ES-I3 (cell line): ENCODE results near the gene SLC9A6.
"Not testable (repeated sequence)": the region's sequence is repeated elsewhere in the genome, so short reads cannot be mapped to it uniquely, and the experiment has no call there.

Experiments
- H3K36me3 ChIP-seq: 2 replicates; pipeline ENCODE4 v1.6.1; 2013; ENCODE audit warnings: mild to moderate bottlenecking, low read length, control low read depth, moderate library complexity; ENCODE audit not compliant: insufficient read depth
- H3K4me1 ChIP-seq: 2 replicates; pipeline ENCODE4 v1.6.1; 2013; ENCODE audit warnings: mild to moderate bottlenecking, control low read depth, low read length; ENCODE audit not compliant: insufficient read depth
- H3K9ac ChIP-seq: 2 replicates; pipeline ENCODE4 v1.6.1; 2013; ENCODE audit warnings: low read depth, mild to moderate bottlenecking, low read length, moderate library complexity
- H3K9me3 ChIP-seq: 2 replicates; pipeline ENCODE4 v1.6.1; 2013; ENCODE audit warnings: mild to moderate bottlenecking, low read length, moderate library complexity; ENCODE audit not compliant: control insufficient read depth, insufficient read depth

The SLC9A6 gene

DNA sequence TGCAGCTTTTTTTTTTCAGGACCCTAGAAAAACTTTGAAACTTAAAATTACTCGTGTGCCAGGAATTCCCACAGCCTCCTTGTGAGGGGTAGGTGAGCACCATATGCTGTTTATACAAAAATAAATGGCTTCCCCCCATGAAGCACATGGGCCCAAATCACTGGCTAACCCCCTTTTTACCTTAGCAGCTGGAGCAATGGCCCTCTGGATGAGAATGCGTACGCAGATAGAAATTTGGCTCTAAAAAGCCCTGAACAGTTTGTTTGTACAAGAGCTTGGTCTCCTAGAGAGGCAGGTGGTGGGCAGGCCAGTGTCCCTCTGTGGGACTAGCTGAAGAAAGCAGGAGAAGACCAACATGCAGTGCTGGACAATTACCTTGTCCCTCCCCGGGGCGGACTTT is 76.5 kb downstream of the SLC9A6 start:
- Histone ChIP-seq H3K4me1 (no peaks in the 10 kb centered on the region), H3K9me3 (no peaks in the 10 kb centered on the region), H3K9ac (no peak overlapping the region), H3K36me3 (no peaks in the 10 kb centered on the region)

- H3K9me3 ChIP-seq: no peaks in the 10 kb centered on the region
- no peaks in the 10 kb centered on the region for H3K36me3 ChIP-seq
- H3K4me1 ChIP-seq: no peaks in the 10 kb centered on the region
- H3K9ac ChIP-seq: no peak overlapping the region
These were observed 78.3 kb downstream of the SLC9A6 start for GRCh38 chrX:136063340-136064079.

DNA sequence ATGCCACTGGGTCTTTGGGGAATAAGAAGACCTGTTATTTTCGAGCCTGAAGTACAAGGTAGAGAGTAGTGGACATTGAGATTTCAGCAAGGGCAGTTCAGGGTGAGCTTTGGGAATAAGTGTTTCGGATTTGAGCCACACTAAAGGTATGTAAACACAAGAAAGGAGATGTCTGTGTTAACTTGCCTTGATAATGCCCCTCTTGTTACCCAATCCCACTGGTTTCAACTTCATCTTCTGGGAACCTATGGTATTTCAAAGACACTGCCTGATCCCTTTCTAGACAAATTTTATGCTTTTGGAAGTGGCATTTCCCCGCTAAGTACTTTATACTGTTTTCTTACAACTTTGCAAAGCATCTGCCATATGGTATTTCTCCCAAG is 79.4 kb downstream of the SLC9A6 start:
- Histone ChIP-seq H3K36me3 (no peaks in the 10 kb centered on the region), H3K9ac (no peak overlapping the region), H3K4me1 (no peaks in the 10 kb centered on the region), H3K9me3 (no peaks in the 10 kb centered on the region)

DNA sequence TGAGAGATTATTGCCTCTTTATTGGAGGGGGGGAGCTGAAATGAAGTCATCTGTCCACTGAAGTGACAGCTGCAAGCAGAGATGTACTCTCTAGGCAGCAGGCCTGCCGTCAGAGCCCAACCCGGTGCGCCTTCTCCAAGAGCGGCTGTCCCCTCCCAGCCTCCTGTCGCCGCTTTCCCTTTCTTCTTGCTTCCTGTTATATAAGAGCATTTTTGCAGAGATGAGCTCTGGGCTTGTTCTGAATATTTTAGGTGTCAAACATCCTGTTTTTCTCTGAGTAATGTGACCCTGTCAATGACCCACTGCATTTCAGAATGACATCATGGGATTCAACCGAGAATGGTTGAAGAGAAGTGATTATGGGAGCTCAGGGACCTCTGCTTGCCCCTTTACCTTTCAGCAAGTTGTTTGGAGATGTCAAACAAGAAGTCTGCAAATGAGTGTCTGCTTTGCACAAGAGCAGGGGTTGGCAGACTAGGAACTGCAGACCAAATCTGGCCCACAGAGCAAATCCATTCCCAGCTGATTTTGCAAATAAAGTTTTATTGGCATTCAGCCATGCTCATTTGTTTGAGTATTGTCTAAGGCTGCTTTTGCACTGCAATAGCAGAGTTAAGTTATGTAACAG is 79.9 kb downstream of the SLC9A6 start:
- Histone ChIP-seq H3K9ac (no peak overlapping the region), H3K36me3 (no peaks in the 10 kb centered on the region), H3K9me3 (no peaks in the 10 kb centered on the region), H3K4me1 (no peaks in the 10 kb centered on the region)

GRCh38 chrX:136067097-136067496 is 81.9 kb downstream of the SLC9A6 start:
- Histone ChIP-seq H3K4me1 (no peaks in the 10 kb centered on the region), H3K9me3 (no peaks in the 10 kb centered on the region), H3K36me3 (no peaks in the 10 kb centered on the region), H3K9ac (no peak overlapping the region)

GRCh38 chrX:136067966-136068365 is 82.7 kb downstream of the SLC9A6 start:
- Histone ChIP-seq H3K9ac (no peak overlapping the region), H3K9me3 (no peaks in the 10 kb centered on the region), H3K36me3 (no peaks in the 10 kb centered on the region), H3K4me1 (no peaks in the 10 kb centered on the region)

DNA sequence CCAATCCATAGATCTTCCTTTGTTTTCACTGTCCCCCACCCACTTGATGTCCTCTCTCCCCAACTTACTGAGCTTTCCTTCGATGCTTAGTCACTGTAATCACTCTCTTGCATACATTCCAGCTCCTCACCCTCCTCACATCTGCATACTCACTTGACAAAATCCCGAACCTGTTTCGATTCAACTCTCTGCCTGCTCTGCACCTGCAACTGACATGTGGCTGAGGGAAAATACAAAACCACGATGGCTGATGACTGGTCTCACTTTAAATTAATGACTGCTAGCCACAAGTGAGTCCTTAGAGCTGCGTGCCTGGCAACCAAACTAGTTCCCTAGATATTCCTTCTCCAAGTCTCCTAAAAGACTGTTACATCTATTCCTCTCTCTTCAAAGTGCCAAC is 91.7 kb downstream of the SLC9A6 start:
- no peak overlapping the region for H3K9ac ChIP-seq
- H3K36me3 ChIP-seq: no peaks in the 10 kb centered on the region
- H3K4me1 ChIP-seq: peaks cover 4% of the 10 kb centered on the region; the same call in 1 of the 2 replicates
- H3K9me3 ChIP-seq: no peaks in the 10 kb centered on the region; the same call in 1 of the 2 replicates

GRCh38 chrX:136080766-136081165 is 95.5 kb downstream of the SLC9A6 start:
- Histone ChIP-seq H3K9ac (no peak overlapping the region), H3K36me3 (no peaks in the 10 kb centered on the region), H3K4me1 (peaks cover 4% of the 10 kb centered on the region; the same call in 1 of the 2 replicates)

DNA sequence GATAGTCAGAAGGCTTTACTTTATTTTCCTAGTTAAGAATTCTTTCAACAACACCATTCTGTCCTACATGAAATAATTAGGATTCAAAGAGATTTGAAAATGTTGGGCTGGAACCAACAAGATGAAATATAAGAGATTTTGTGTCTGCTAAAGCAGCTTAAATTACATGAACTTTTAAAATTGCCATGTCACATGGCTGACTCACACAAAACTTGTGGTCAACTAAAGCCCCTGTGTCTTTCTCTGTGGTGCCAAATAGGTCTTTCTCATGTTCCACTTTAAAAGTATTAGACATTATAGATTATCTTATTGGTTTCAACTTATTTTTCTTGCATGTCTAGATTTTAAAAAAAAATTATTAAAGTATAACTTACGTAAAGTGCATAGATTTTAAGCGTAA is 101.3 kb downstream of the SLC9A6 start:
- H3K9ac ChIP-seq: no peak overlapping the region
- H3K9me3 ChIP-seq: no peaks in the 10 kb centered on the region
- no peaks in the 10 kb centered on the region for H3K4me1 ChIP-seq
- H3K36me3 ChIP-seq: no peaks in the 10 kb centered on the region

More at GRCh38 chrX:136080766-136081165, 95.5 kb downstream of the SLC9A6 start:
- no peaks in the 10 kb centered on the region; the same call in 1 of the 2 replicates for H3K9me3 ChIP-seq

GRCh38 chrX:136091898-136092297 is 106.7 kb downstream of the SLC9A6 start:
- H3K4me1 ChIP-seq, H3K9me3 ChIP-seq, H3K9ac ChIP-seq, H3K36me3 ChIP-seq: not testable (repeated sequence)

DNA sequence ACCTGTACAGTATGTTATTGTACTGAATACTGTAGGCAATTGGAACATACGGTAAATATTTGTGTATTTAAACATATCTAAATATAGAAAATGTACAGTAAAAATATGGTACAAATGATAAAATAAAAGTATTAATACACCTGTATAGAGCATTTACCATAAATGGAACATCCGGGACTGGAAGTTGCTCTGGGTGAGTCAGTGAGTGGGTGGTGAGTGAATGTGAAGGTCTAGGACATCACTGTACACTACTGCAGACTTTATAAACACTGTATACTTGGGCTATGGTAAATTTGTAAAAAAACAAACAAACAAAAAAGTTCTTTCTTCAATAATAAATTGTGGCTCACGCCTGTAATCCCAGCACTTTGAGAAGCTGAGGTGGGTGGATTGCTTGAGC is 109.7 kb downstream of the SLC9A6 start:
- no peak overlapping the region for H3K9ac ChIP-seq
- no peaks in the 10 kb centered on the region; the same call in 1 of the 2 replicates for H3K4me1 ChIP-seq
- H3K36me3 ChIP-seq: no peaks in the 10 kb centered on the region
- no peaks in the 10 kb centered on the region for H3K9me3 ChIP-seq
